OCI-LY1 (cell line): Measurements from ENCODE around the gene TGFBRAP1.

Experiments used
- EZH2 ChIP-seq: fragments of 200-600 bp; sonication (generic), shearing (Covaris generic); IDR thresholded peaks from 2 replicates; pipeline ENCODE4 v1.8.0; 2017; ENCODE audit warnings: borderline replicate concordance, mixed run types, mild to moderate bottlenecking, antibody characterized with exemption, low read length, moderate library complexity, mixed read lengths
- TF ChIP-seq, protein P1 (sequence below): fragments of 200-600 bp; sonication (generic), shearing (Covaris generic); IDR thresholded peaks from 2 replicates; pipeline ENCODE4 v1.5.1; 2017; ENCODE audit warnings: mild to moderate bottlenecking, antibody characterized with exemption, low read length, moderate library complexity, mixed read lengths

DNA sequence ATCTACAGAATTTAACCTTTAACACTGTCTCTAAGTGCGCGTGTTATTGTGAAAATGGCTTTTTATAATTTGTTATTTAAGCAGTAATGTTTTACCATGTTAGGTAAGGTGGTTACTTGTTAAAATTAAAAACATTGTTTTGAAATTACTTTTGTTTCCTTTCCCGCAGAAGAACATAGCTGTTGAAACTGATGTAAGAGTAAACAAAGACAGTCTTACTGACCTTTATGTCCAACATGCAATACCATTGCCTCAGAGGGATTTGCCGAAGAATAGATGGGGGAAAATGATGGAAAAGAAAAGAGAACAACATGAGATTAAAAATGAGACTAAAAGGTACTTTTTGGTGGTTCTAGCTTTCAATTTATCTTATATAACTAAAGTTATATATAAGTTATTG lies 9.9 kb upstream of the TGFBRAP1 start:
- TF ChIP-seq, protein P1, sequence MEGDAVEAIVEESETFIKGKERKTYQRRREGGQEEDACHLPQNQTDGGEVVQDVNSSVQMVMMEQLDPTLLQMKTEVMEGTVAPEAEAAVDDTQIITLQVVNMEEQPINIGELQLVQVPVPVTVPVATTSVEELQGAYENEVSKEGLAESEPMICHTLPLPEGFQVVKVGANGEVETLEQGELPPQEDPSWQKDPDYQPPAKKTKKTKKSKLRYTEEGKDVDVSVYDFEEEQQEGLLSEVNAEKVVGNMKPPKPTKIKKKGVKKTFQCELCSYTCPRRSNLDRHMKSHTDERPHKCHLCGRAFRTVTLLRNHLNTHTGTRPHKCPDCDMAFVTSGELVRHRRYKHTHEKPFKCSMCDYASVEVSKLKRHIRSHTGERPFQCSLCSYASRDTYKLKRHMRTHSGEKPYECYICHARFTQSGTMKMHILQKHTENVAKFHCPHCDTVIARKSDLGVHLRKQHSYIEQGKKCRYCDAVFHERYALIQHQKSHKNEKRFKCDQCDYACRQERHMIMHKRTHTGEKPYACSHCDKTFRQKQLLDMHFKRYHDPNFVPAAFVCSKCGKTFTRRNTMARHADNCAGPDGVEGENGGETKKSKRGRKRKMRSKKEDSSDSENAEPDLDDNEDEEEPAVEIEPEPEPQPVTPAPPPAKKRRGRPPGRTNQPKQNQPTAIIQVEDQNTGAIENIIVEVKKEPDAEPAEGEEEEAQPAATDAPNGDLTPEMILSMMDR: no peak
- TF ChIP-seq EZH2: no peak
